ENCODE data around the gene NPAS1. TPM values are rescaled to one million over a fixed set of nuclear protein-coding genes. Genes with fewer than 3 reads are reported as not detected.

NPAS1 gene
- total and polyA plus RNA-seq, 2 of the 8 experiments (the other 6 are each of a cell fraction or from before 2014, with no cell fraction given), result 9.9 to 13.9 TPM

GRCh38 chr19:47045867-47046470 lies 26.3 kb downstream of the NPAS1 start:
- H3K4me2 ChIP-seq (ENCODE audit: insufficient read depth in 1 of 2, low read depth in 2 of 2, low read length in 2 of 2), result no peak overlapping the region
- no peak overlapping the region for H2AFZ ChIP-seq (ENCODE audit: low read length)
- no peak overlapping the region for H3K4ac ChIP-seq (replicated peaks; ENCODE audit: insufficient read length, low read depth, low read length)
- H3K79me1 ChIP-seq (ENCODE audit: low read depth, low read length), result peaks cover 6% of the 10 kb centered on the region
- H3K27me3 ChIP-seq (replicated peaks in 1 of 4; ENCODE audit: control insufficient read depth in 3 of 4, extremely low read depth in 1 of 4, insufficient read depth in 3 of 4, low read length in 3 of 4), result no peaks in the 10 kb centered on the region
- no peaks in the 10 kb centered on the region for H3K9me3 ChIP-seq (ENCODE audit: insufficient read depth in 2 of 2, low read depth in 1 of 2, low read length in 1 of 2)
- no peak overlapping the region for H4K91ac ChIP-seq (replicated peaks; ENCODE audit: insufficient read length, low read length)
- H2BK15ac ChIP-seq (ENCODE audit: low read length), result no peak overlapping the region
- FAIRE-seq, result no peak
- peaks cover 3% of the 10 kb centered on the region in 2 experiments for H4K20me1 ChIP-seq (replicated peaks in 1 of 2; ENCODE audit: control insufficient read depth in 1 of 2, insufficient read depth in 2 of 2, low read length in 2 of 2)
- POLR2A ChIA-PET (ENCODE audit: partially characterized antibody), result interaction anchor here (0.7 to 1.7 kb wide), 5 partner anchors 8 to 170 kb away, joined by 3 to 7 read pairs (median 3); partner anchors contain the start of gene SAE1
- peaks cover 4% of the 10 kb centered on the region for H3K23me2 ChIP-seq (ENCODE audit: low read depth, low read length)
- H2BK120ac ChIP-seq (replicated peaks; ENCODE audit: low read depth, low read length), result no peak overlapping the region
- H3K18ac ChIP-seq (ENCODE audit: extremely low read depth, low read length), result no peak overlapping the region
- no peak overlapping the region for H3K14ac ChIP-seq (ENCODE audit: insufficient read length)
- 94% methylated on average over 40 of the region's 45 CpGs; no CpG with 5 or more reads in 1 of the 2 experiments for WGBS, 2 experiments (ENCODE audit: extremely low coverage in 1 of 2, insufficient coverage in 1 of 2, insufficient read length in 1 of 2, insufficient replicate concordance in 2 of 2, low coverage in 1 of 2, low lambda C conversion rate in 2 of 2, missing lambda C conversion rate in 1 of 2)
- H3K4me1 ChIP-seq (replicated peaks in 1 of 4; ENCODE audit: control insufficient read depth in 3 of 4, insufficient read depth in 4 of 4, low read length in 3 of 4), result peaks cover 0 to 5% (median 4%) of the 10 kb centered on the region in 4 experiments; a peak in 3 of 7 replicates
- no peak overlapping the region for H4K8ac ChIP-seq (ENCODE audit: extremely low read depth, insufficient read depth, low read length)
- H4K5ac ChIP-seq (ENCODE audit: insufficient read length, low read depth, low read length), result no peak overlapping the region
- H2AK5ac ChIP-seq (ENCODE audit: low read depth, low read length), result no peak overlapping the region
- peaks cover 0 to 10% of the 10 kb centered on the region in 2 experiments; a peak in 2 of 4 replicates for H3K79me2 ChIP-seq (ENCODE audit: control insufficient read depth in 1 of 2, insufficient read depth in 2 of 2, low read length in 2 of 2)
- H2BK5ac ChIP-seq (ENCODE audit: low read depth, low read length), result no peak overlapping the region
- no peak overlapping the region for H3K4me3 ChIP-seq (ENCODE audit: extremely low read depth in 1 of 4, insufficient read depth in 2 of 4, low read depth in 3 of 4, low read length in 4 of 4)
- H3K23ac ChIP-seq (ENCODE audit: insufficient read length), result no peak overlapping the region
- CTCF ChIA-PET (ENCODE audit: partially characterized antibody), result interaction anchor here (1.4 to 4.9 kb wide), 3 partner anchors 11 to 80 kb away, joined by 3 to 22 read pairs (median 16); no protein-coding TSS in a partner anchor
- H2BK20ac ChIP-seq (ENCODE audit: low read length), result no peak overlapping the region
- H3K9ac ChIP-seq (replicated peaks in 1 of 4; ENCODE audit: extremely low read depth in 1 of 4, low read depth in 3 of 4, low read length in 3 of 4), result no peak overlapping the region; a peak in 1 of 7 replicates
- H3K56ac ChIP-seq (replicated peaks; ENCODE audit: insufficient read length, low read depth, low read length), result no peak overlapping the region
- no peak overlapping the region for H3K27ac ChIP-seq (ENCODE audit: low read depth, low read length)
- no peak for DNase-seq (ENCODE audit: low read depth in 1 of 2, low spot score in 2 of 2)
- peaks cover 0 to 6% (median 2%) of the 10 kb centered on the region in 4 experiments; a peak in 2 of 8 replicates for H3K36me3 ChIP-seq (ENCODE audit: control insufficient read depth in 2 of 4, insufficient read depth in 4 of 4, low read length in 3 of 4)
- no peak overlapping the region for H2BK12ac ChIP-seq (ENCODE audit: low read depth, low read length)
- TF ChIP-seq HDAC6 (IDR thresholded peaks at IDR 0.05; ENCODE audit: low read depth, low read length) (no peak), USF2 (IDR thresholded peaks at IDR 0.05; ENCODE audit: low read length) (no peak), EP300 (IDR thresholded peaks at IDR 0.05; ENCODE audit: borderline replicate concordance in 1 of 2, low read depth in 2 of 2, low read length in 2 of 2) (no peak), MAFK (IDR thresholded peaks at IDR 0.05; ENCODE audit: low read depth, low read length) (no peak), GABPA (IDR thresholded peaks at IDR 0.05; ENCODE audit: borderline replicate concordance, insufficient read depth, low read length) (no peak), CTCF (IDR thresholded peaks at IDR 0.05; ENCODE audit: control extremely low read depth in 1 of 3, insufficient read depth in 1 of 3, low read depth in 1 of 3, low read length in 3 of 3) (no peak), EZH2 (IDR thresholded peaks at IDR 0.05; ENCODE audit: low read depth, low read length, severe bottlenecking) (no peak), JUND (IDR thresholded peaks at IDR 0.05; ENCODE audit: low read length) (no peak)
